CD4-positive, alpha-beta T cell treated with Interleukin-17A for 4 hours (primary cell): ENCODE data around the gene IRX4.
"Not testable (repeated sequence)": the region's sequence is repeated elsewhere in the genome, so short reads cannot be mapped to it uniquely, and the experiment has no call there.

Source experiments
- DNase-seq: peaks from one replicate; pipeline ENCODE4 v3.0.0-alpha.2; 2020; ENCODE audit warnings: mixed read lengths

IRX4 gene

GRCh38 chr5:1877103-1878049 lies 5.3 kb downstream of the IRX4 start:
- DNase-seq, result no peak

GRCh38 chr5:1876660-1877064 lies 6.1 kb downstream of the IRX4 start:
- no peak for DNase-seq

GRCh38 chr5:1875843-1876659 lies 6.7 kb downstream of the IRX4 start:
- no peak for DNase-seq

GRCh38 chr5:1875281-1875842 lies 7.4 kb downstream of the IRX4 start:
- no peak for DNase-seq

GRCh38 chr5:1874771-1875220 lies 7.9 kb downstream of the IRX4 start:
- DNase-seq, result no peak

- no peak for DNase-seq
Measured at GRCh38 chr5:1874348-1874747, 8.4 kb downstream of the IRX4 start.

- no peak for DNase-seq
Measured at GRCh38 chr5:1873243-1873959, 9.3 kb downstream of the IRX4 start.

- no peak for DNase-seq
Measured at GRCh38 chr5:1871441-1871840, 11.3 kb downstream of the IRX4 start.

- not testable (repeated sequence) for DNase-seq
Measured at GRCh38 chr5:1870435-1871272, 12.1 kb downstream of the IRX4 start.

GRCh38 chr5:1868886-1869475 lies 13.7 kb downstream of the IRX4 start:
- DNase-seq, result no peak

- DNase-seq, result no peak
Measured at GRCh38 chr5:1867815-1868143, 14.9 kb downstream of the IRX4 start.

- no peak for DNase-seq
Measured at GRCh38 chr5:1867114-1867814, 15.5 kb downstream of the IRX4 start.

- no peak for DNase-seq
Measured at GRCh38 chr5:1865948-1866347, 16.8 kb downstream of the IRX4 start.

GRCh38 chr5:1865486-1865885 lies 17.2 kb downstream of the IRX4 start:
- DNase-seq, result no peak

- no peak for DNase-seq
Measured at GRCh38 chr5:1864896-1865440, 17.8 kb downstream of the IRX4 start.

- DNase-seq, result no peak
Measured at GRCh38 chr5:1860949-1861348, 21.8 kb downstream of the IRX4 start.

- DNase-seq, result no peak
Measured at GRCh38 chr5:1860021-1860610, 22.6 kb downstream of the IRX4 start.

GRCh38 chr5:1859099-1859498 lies 23.6 kb downstream of the IRX4 start:
- DNase-seq, result no peak

- DNase-seq, result no peak
Measured at GRCh38 chr5:1858436-1858835, 24.3 kb downstream of the IRX4 start.

- DNase-seq, result no peak
Measured at GRCh38 chr5:1857256-1857600, 25.5 kb downstream of the IRX4 start.
